Cerebellar cortex (tissue), 1 donor: ENCODE measurements around the gene SCAMP3.
"Not testable (repeated sequence)": the region's sequence is repeated elsewhere in the genome, so short reads cannot be mapped to it uniquely, and the experiment has no call there.

ENCODE experiments used
- DNase-seq: peaks from one replicate; pipeline ENCODE4 v3.0.0-alpha.2; 2015; ENCODE audit warnings: low spot score

The SCAMP3 gene

DNA sequence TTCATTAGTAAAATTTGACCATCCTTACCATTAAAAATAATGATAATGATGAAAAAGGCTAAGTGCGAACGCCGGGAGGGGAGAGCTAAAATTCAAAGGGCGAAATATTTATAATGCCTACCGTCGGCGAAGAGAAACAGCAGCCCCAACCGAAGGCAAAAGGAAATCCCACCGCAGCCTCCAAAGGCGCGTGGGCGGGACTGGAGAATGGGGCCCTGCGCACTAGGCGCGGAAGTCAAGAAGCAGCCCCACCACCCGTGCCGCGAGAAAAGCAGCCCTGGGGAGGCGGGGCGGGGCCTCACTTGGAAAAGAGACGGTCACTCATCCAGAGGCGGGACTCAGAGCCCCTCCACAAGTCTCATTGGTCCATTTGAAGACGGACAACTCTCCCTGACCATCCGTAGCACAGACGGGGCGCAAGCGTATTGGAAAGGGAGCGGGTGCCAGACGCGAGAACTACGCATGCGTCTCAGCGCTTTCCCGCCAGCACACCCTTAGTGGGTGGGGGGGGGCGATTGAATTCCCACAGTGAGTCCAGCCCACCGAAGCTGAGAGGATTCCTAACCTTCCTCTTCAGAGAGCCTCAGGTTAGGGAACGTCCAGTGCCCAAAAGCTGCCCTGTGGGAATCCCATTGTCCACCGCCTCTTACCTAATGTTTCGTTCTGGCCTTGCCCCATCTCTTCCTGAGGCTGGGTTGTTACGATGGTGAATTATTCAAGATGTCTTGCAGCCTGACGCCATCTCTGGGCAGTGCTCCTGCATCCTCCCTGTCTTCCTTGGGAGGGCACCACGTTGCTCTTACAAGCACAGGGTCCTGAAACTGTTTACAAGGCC lies 34.7 kb downstream of the SCAMP3 start:
- peak; percentile 99 for DNase-seq

GRCh38 chr1:155226910-155227260 lies 35.3 kb downstream of the SCAMP3 start:
- peak; percentile 72 for DNase-seq

- peak; percentile 88 for DNase-seq
Measured at GRCh38 chr1:155226188-155226909, 35.8 kb downstream of the SCAMP3 start.

- not testable (repeated sequence) for DNase-seq
Measured at GRCh38 chr1:155225404-155225759, 36.8 kb downstream of the SCAMP3 start.

DNA sequence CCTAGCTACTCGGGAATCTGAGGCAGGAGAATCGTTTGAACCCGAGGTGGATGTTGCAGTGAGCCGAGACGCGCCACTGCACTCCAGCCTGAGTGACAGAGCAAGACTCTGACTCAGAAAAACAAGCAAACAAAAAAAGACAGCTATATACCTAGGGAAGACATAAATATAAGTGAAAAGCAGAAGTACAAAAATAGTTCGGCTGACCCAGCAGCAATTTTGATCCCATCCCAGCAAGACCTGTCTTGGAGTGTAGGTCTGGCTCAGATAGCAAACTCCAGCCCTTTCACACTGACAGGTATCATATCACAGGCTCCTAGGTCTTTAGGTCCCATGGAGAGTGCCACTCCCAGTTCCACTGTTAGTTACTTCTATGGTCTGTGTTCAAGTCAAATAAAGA lies 39.1 kb downstream of the SCAMP3 start:
- DNase-seq = no peak

- DNase-seq = not testable (repeated sequence)
Measured at GRCh38 chr1:155220211-155220965, 41.8 kb downstream of the SCAMP3 start.

- peak; percentile 86 for DNase-seq
Measured at GRCh38 chr1:155219592-155220031, 42.5 kb downstream of the SCAMP3 start.

DNA sequence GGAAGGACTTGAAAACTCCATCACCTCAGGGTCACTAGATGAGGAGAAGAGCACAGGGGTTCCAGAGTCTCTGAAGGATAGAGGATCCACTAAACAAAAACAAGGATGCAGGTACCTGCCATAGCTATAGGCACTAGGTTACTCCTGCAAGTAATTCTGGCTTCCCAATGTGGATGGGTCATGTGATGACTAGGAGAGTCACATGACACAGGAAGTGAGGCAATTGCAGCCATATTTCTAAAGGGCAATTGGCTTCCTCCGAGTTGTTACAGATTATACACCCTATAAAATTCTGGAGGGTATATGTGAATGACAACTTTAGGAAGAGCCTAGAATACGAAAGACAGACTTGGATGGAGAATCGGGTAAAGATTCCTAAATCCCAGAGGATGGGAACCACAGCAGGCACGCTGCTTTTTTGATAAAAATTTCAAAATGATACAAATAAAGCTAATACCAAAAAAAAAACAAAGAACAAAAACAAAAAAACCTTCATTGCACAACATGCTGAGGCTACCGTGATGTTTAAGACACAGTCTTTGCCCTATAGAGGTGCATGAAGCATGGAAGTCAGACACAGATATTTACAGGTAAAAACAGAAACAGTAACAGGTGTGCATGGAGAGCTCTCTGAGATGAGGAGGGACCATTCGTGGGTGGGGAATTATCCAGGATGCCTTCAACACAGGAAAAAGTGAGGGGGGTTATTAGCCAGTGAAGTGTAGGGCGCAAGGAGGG lies 43.1 kb downstream of the SCAMP3 start:
- peak; percentile 94 for DNase-seq

- DNase-seq = not testable (repeated sequence)
Measured at GRCh38 chr1:155214702-155215101, 47.5 kb downstream of the SCAMP3 start.

DNA sequence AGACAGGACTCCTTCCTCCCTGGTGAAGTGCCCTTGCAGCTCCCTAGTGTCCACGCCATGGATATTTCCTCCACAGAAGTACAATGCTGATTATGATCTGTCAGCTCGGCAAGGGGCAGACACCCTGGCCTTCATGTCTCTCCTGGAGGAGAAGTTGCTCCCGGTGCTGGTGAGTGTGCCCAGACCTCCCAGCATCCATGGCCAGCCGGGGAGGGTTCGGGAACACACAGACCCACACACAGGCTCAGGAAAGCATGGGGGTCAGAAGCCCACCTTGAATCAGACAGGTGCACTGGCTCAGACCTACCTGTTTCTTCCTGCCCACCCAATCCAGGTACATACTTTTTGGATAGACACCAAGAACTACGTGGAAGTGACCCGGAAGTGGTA lies 50.1 kb downstream of the SCAMP3 start:
- not testable (repeated sequence) for DNase-seq

GRCh38 chr1:155211381-155212050 lies 50.6 kb downstream of the SCAMP3 start:
- DNase-seq = not testable (repeated sequence)

- no peak for DNase-seq
Measured at GRCh38 chr1:155210314-155211104, 51.7 kb downstream of the SCAMP3 start.

DNA sequence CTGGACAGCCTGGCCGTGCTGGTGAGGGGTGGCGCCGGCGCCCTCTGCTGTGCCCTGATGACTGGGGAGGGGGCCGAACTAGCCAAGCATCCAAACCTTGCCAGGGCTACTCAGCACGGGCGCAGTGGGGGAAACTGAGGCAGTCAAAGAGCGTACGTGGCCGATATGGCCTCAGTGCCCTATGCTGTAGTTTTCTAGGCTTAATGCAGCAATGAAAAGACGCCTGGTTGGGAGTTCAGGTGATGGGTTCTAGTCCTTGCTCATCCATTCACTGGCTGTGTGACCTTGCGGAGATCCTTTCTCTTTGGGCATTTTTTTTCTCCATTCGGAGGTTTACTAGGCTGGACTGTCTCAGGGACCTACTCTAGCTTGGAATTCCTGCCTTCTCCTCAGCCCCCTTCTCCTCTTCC lies 52.8 kb downstream of the SCAMP3 start:
- no peak for DNase-seq

DNA sequence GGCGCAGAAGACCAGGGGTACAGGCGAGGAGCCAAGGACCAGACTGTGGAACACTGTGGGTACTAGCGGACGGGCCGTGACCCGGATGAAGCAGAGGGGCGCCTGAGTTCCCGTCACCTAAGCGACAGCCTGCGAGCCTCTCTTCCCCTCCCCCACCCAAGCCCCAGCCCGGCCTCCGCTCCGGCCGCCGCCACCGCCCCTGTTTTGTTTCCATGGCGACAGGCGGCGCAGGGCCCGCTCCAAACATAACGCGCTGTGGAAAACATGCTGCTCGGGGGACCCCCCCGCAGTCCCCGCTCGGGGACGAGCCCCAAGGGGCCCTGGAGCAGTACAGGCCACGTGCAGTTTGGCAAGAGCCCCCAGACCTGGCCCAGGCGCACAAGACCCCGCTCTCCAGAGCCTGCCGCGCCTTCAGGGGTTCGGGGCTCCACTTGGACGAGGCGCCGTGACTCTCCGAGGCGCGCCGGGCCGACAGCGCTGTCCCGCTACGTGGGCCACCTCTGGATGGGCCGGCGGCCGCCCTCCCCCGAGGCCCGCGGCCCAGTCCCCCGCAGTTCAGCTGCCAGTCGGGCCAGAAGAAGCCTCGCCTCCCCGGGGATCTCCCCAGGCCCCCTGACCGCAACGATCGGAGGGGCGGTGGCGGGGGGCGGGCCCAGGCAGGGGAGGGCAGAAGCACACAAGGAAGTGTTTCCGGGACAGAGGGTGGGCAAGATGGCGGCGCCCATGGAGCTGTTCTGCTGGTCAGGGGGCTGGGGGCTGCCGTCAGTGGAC lies 53.4 kb downstream of the SCAMP3 start, which contains the start of gene MTX1:
TSS of gene MTX1 (plus strand) at position 155 of the 771 bp plus-strand sequence. CDS start at position 265, 110 bp downstream.
- peak; percentile 85 for DNase-seq

- peak; percentile 55 for DNase-seq
Measured at GRCh38 chr1:155207806-155208540, 54.2 kb downstream of the SCAMP3 start, which contains the start of gene THBS3. Gene THBS3, minus strand, starts transcription at chr1:155207897. Its CDS starts 21 bp downstream, at chr1:155207876.

GRCh38 chr1:155206891-155207805 lies 55.0 kb downstream of the SCAMP3 start:
- peak; percentile 88 for DNase-seq
